Fibroblast of lung (primary cell): ENCODE results near the gene TSPAN5. TPM values are rescaled to one million over a fixed set of nuclear protein-coding genes. Genes with fewer than 3 reads are reported as not detected.

Source experiments
- DNase-seq, 2 donors: peaks; one replicate each; pipeline versions ENCODE4 v3.0.0 to v3.0.0-alpha.2; 2010; ENCODE audit warnings: low read depth in 2 of 2
- H2AFZ ChIP-seq: 2 replicates; pipeline ENCODE4 v1.5.1; 2012; ENCODE audit warnings: low read length, control low read depth, inconsistent platforms
- H3K27ac ChIP-seq: 2 replicates; pipeline ENCODE4 v1.5.1; 2011; ENCODE audit warnings: low read length, control low read depth; ENCODE audit not compliant: insufficient read depth
- H3K27me3 ChIP-seq: 2 replicates; pipeline ENCODE4 v1.5.1; 2011; ENCODE audit warnings: mild to moderate bottlenecking, low read length; ENCODE audit not compliant: control insufficient read depth, insufficient read depth
- H3K36me3 ChIP-seq: 2 replicates; pipeline ENCODE4 v1.5.1; 2011; ENCODE audit warnings: low read length; ENCODE audit not compliant: control insufficient read depth, insufficient read depth
- H3K4me1 ChIP-seq: 2 replicates; pipeline ENCODE4 v1.5.1; 2011; ENCODE audit warnings: low read length; ENCODE audit not compliant: control insufficient read depth, insufficient read depth; ENCODE audit errors: extremely low read depth
- H3K4me2 ChIP-seq: 2 replicates; pipeline ENCODE4 v1.5.1; 2011; ENCODE audit warnings: low read length, control low read depth; ENCODE audit not compliant: insufficient read depth; ENCODE audit errors: extremely low read depth
- H3K4me3 ChIP-seq, 4 experiments: fragments of 200-600 bp in 1 of 4; sonication (generic) in 1 of 4; replicated peaks in 1 of 4; 2 replicates each; pipeline ENCODE4 v1.5.1; 2011 to 2016; ENCODE audit warnings: low read length in 4 of 4, low read depth in 3 of 4, mild to moderate bottlenecking in 3 of 4, control low read depth in 2 of 4, inconsistent platforms in 1 of 4, mixed read lengths in 1 of 4; ENCODE audit not compliant: insufficient read depth in 1 of 4; ENCODE audit errors: control extremely low read depth in 1 of 4
- H3K79me2 ChIP-seq: 2 replicates; pipeline ENCODE4 v1.5.1; 2012; ENCODE audit warnings: mild to moderate bottlenecking, low read length, inconsistent platforms; ENCODE audit not compliant: control insufficient read depth, insufficient read depth
- H3K9ac ChIP-seq: 2 replicates; pipeline ENCODE4 v1.5.1; 2011; ENCODE audit warnings: mild to moderate bottlenecking, low read length, control low read depth; ENCODE audit not compliant: insufficient read depth
- H3K9me3 ChIP-seq: 2 replicates; pipeline ENCODE4 v1.5.1; 2012; ENCODE audit warnings: low read depth, low read length; ENCODE audit not compliant: control insufficient read depth, insufficient read depth
- H4K20me1 ChIP-seq: 2 replicates; pipeline ENCODE4 v1.5.1; 2011; ENCODE audit warnings: low read length; ENCODE audit not compliant: control insufficient read depth, insufficient read depth; ENCODE audit errors: extremely low read depth
- CTCF ChIP-seq, 2 donors: IDR thresholded peaks in 1 of 2; conservative IDR thresholded peaks in 1 of 2; 1 replicate in 1 of 2; 2 replicates in 1 of 2; pipeline ENCODE4 v1.5.1; 2011 to 2012; ENCODE audit warnings: low read length in 2 of 2, control low read depth in 1 of 2, inconsistent platforms in 1 of 2, low read depth in 1 of 2, mild to moderate bottlenecking in 1 of 2
- EZH2 ChIP-seq: IDR thresholded peaks from 2 replicates; pipeline ENCODE4 v1.5.1; 2012; ENCODE audit warnings: low read length, control low read depth, mild to moderate bottlenecking; ENCODE audit errors: missing control alignments
- polyA plus RNA-seq, 2 donors: library from polyadenylated mRNA; depleted of rRNA in 1 of 2; stranded (reverse) in 1 of 2; unstranded in 1 of 2; fragments of >200 nt; gene quantifications; 2 replicates each; pipeline ENCODE4 v1.2.1, GENCODE V29; 2011 to 2012; ENCODE audit warnings: missing spikeins in 1 of 2
- total RNA-seq: library from RNA; depleted of rRNA; stranded (reverse); fragments of >200 nt; gene quantifications from 2 replicates; pipeline ENCODE4 v1.2.1, GENCODE V29; 2014

Gene TSPAN5
- total and polyA plus RNA-seq, 2 donors (not counting 1 experiment from before 2014, with no cell fraction given), result 109 to 129 TPM

DNA sequence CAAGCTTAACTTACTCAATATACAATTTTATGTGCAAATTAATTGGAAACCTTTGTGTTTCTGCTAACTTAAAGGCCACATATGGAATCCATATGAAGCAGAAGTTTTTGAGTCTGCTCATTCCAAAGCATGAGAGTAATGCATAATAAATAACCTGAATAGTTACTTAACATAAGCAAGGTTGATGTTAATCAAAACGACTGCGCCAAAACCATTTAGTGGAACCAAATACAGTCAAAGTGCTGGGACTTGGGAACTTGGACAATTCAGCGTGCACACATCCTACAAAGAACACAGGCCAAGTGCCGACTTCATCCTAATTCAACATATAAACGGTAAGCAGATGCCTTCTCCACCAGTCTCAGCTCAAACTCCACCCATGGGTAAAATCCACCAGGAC, 17.0 kb downstream of the TSPAN5 start:
- no peak overlapping the region for H2AFZ ChIP-seq
- no peak overlapping the region for H3K27ac ChIP-seq
- TF ChIP-seq EZH2 (no peak), CTCF (conservative IDR thresholded peaks at IDR 0.05 in 1 of 2, IDR thresholded peaks at IDR 0.05 in 1 of 2; ENCODE audit: low read depth in 1 of 2, low read length in 2 of 2) (no peak)

DNA sequence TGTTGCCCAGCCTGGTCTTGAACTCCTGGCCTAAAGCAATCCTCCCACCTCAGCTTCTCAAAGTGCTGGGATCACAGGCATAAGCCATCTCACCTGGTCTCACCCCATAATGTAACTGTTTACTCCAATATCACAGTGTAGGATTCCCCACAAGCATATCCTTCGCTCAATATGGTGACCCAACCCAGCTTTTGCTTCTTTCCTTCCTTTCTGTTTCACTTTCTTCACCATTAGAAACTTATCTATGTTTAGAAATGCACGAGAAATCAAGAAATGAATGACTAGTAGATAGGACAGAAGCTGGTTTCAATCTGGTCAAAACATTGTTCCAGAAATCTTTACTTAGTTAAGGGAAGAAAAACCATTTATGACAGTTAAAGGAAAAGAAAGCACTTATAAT, 18.9 kb downstream of the TSPAN5 start:
- Histone ChIP-seq H3K9ac (no peak overlapping the region), H3K79me2 (peaks cover 91% of the 10 kb centered on the region), H3K4me3 (peak overlapping the region in 2 of 4 experiments; percentile 0 to 1), H3K4me1 (peaks cover 8% of the 10 kb centered on the region), H2AFZ (no peak overlapping the region), H3K9me3 (no peaks in the 10 kb centered on the region), H3K4me2 (peak overlapping the region; percentile 13), H3K27me3 (no peaks in the 10 kb centered on the region), H3K27ac (no peak overlapping the region), H4K20me1 (no peaks in the 10 kb centered on the region), H3K36me3 (no peaks in the 10 kb centered on the region)
- no peak for DNase-seq
- TF ChIP-seq CTCF (conservative IDR thresholded peaks at IDR 0.05 in 1 of 2, IDR thresholded peaks at IDR 0.05 in 1 of 2; ENCODE audit: low read depth in 1 of 2, low read length in 2 of 2), result no peak
- no peak for TF ChIP-seq EZH2

More for the DNA sequence above, 17.0 kb downstream of the TSPAN5 start:
- Histone ChIP-seq H3K9ac (no peak overlapping the region), H3K27me3 (no peaks in the 10 kb centered on the region), H4K20me1 (no peaks in the 10 kb centered on the region), H3K4me1 (peaks cover 8% of the 10 kb centered on the region), H3K4me3 (no peak overlapping the region), H3K36me3 (no peaks in the 10 kb centered on the region), H3K79me2 (peaks cover 90% of the 10 kb centered on the region), H3K4me2 (no peak overlapping the region), H3K9me3 (no peaks in the 10 kb centered on the region)
- no peak for DNase-seq

GRCh38 chr4:98639108-98639507, 19.3 kb downstream of the TSPAN5 start:
- Histone ChIP-seq H3K9ac (no peak overlapping the region), H3K27ac (no peak overlapping the region), H3K27me3 (no peaks in the 10 kb centered on the region), H3K4me3 (peak overlapping the region in 1 of 4 experiments; percentile 0), H3K4me1 (peaks cover 8% of the 10 kb centered on the region), H4K20me1 (no peaks in the 10 kb centered on the region), H3K9me3 (no peaks in the 10 kb centered on the region), H3K36me3 (no peaks in the 10 kb centered on the region), H3K79me2 (peaks cover 92% of the 10 kb centered on the region), H3K4me2 (peak overlapping the region; percentile 13), H2AFZ (no peak overlapping the region)
- no peak for DNase-seq
- TF ChIP-seq CTCF (conservative IDR thresholded peaks at IDR 0.05 in 1 of 2, IDR thresholded peaks at IDR 0.05 in 1 of 2; ENCODE audit: low read depth in 1 of 2, low read length in 2 of 2) (no peak), EZH2 (no peak)
